Endothelial cell of umbilical vein (primary cell): ENCODE measurements around the gene CREG2. TPM values are rescaled to one million over a fixed set of nuclear protein-coding genes. Genes with fewer than 3 reads are reported as not detected.

ENCODE experiments used
- BruUV-seq: library from RNA; stranded (reverse); fragments of 400-500 nt; replicated peaks from 2 replicates; lab custom pipeline; 2021; lab: Mats Ljungman, UMichigan
- CTCF ChIA-PET: fragments of 300-600, 350-600 bp; sonication (Branson Sonifier 250); formaldehyde crosslinking; loops from one replicate; lab custom pipeline; 2021; ENCODE audit warnings: antibody characterized with exemption, inconsistent platforms; lab: Charles Lee
- POLR2A ChIA-PET: fragments of 300-600, 350-600 bp; sonication (Branson Sonifier 250); formaldehyde crosslinking; loops from one replicate; lab custom pipeline; 2021; ENCODE audit warnings: antibody characterized with exemption, inconsistent platforms; lab: Charles Lee
- DNase-seq: peaks from one replicate; pipeline ENCODE4 v3.0.0-alpha.2; 2011; ENCODE audit warnings: low read depth, low spot score
- FAIRE-seq: peaks from 2 replicates; lab custom pipeline; 2011; peaks lifted over from hg19 to GRCh38; lab: Jason Lieb, UNC
- H2AFZ ChIP-seq: 2 replicates; pipeline ENCODE4 v1.6.0; 2012; ENCODE audit warnings: low read depth, low read length, control low read depth, inconsistent platforms
- H3K27ac ChIP-seq: 2 replicates; pipeline ENCODE4 v1.5.1; 2011; ENCODE audit warnings: low read depth, mild to moderate bottlenecking, control low read depth, low read length, moderate library complexity; ENCODE audit not compliant: insufficient read depth
- H3K27me3 ChIP-seq, 2 experiments: 2 replicates each; pipeline versions ENCODE4 v1.6.0 to v1.6.1; 2011; ENCODE audit warnings: low read length in 2 of 2, mixed read lengths in 1 of 2; ENCODE audit not compliant: control insufficient read depth in 2 of 2, insufficient read depth in 2 of 2
- H3K36me3 ChIP-seq, 2 experiments: 2 replicates in 1 of 2; 3 replicates in 1 of 2; pipeline ENCODE4 v1.5.1; 2011; ENCODE audit warnings: low read length in 2 of 2, mild to moderate bottlenecking in 1 of 2, moderate library complexity in 1 of 2; ENCODE audit not compliant: control insufficient read depth in 2 of 2, insufficient read depth in 2 of 2; ENCODE audit errors: extremely low read depth in 1 of 2
- H3K4me1 ChIP-seq: 3 replicates; pipeline ENCODE4 v1.5.1; 2011; ENCODE audit warnings: mild to moderate bottlenecking, low read length; ENCODE audit not compliant: control insufficient read depth, insufficient read depth; ENCODE audit errors: extremely low read depth
- H3K4me2 ChIP-seq: 2 replicates; pipeline ENCODE4 v1.6.1; 2011; ENCODE audit warnings: low read length, control low read depth, mixed read lengths; ENCODE audit not compliant: insufficient read depth
- H3K4me3 ChIP-seq, 3 experiments: fragments of 200-600 bp in 1 of 3; sonication (generic), shearing (Covaris generic) in 1 of 3; replicated peaks in 1 of 3; 2 replicates each; pipeline ENCODE4 v1.5.1; 2011 to 2016; ENCODE audit warnings: control low read depth in 3 of 3, low read length in 3 of 3, mild to moderate bottlenecking in 2 of 3, inconsistent platforms in 1 of 3, low read depth in 1 of 3, moderate library complexity in 1 of 3; ENCODE audit not compliant: insufficient read depth in 1 of 3
- H3K79me2 ChIP-seq: 2 replicates; pipeline ENCODE4 v1.6.0; 2012; ENCODE audit warnings: low read length, inconsistent platforms; ENCODE audit not compliant: control insufficient read depth, insufficient read depth
- H3K9ac ChIP-seq: replicated peaks from 2 replicates; pipeline ENCODE3; 2011; ENCODE audit warnings: low read length, control low read depth; ENCODE audit not compliant: insufficient read depth; ENCODE audit errors: extremely low read depth
- H3K9me1 ChIP-seq: replicated peaks from 3 replicates; pipeline ENCODE4 v1.6.0; 2011; ENCODE audit warnings: mild to moderate bottlenecking, low read length; ENCODE audit not compliant: control insufficient read depth, insufficient read depth; ENCODE audit errors: extremely low read depth
- H3K9me3 ChIP-seq: replicated peaks from 2 replicates; pipeline ENCODE4 v1.5.1; 2012; ENCODE audit warnings: low read length, inconsistent platforms; ENCODE audit not compliant: control insufficient read depth, insufficient read depth
- H4K20me1 ChIP-seq: replicated peaks from 2 replicates; pipeline ENCODE3; 2011; ENCODE audit warnings: mild to moderate bottlenecking, low read length; ENCODE audit not compliant: control insufficient read depth, insufficient read depth; ENCODE audit errors: extremely low read depth
- CTCF ChIP-seq, 2 donors: IDR thresholded peaks; 1 replicate in 1 of 2; 2 replicates in 1 of 2; pipeline ENCODE4 v1.5.1; 2011; ENCODE audit warnings: low read length in 2 of 2, mild to moderate bottlenecking in 2 of 2, moderate library complexity in 2 of 2, control low read depth in 1 of 2, inconsistent platforms in 1 of 2, low read depth in 1 of 2; ENCODE audit not compliant: insufficient read depth in 1 of 2; ENCODE audit errors: extremely low read depth in 1 of 2
- EZH2 ChIP-seq: IDR thresholded peaks from 2 replicates; pipeline ENCODE4 v1.6.1; 2012; ENCODE audit warnings: borderline replicate concordance, low read depth, mild to moderate bottlenecking, moderate library complexity, low read length, inconsistent platforms; ENCODE audit not compliant: severe bottlenecking
- FOS ChIP-seq: IDR thresholded peaks from 2 replicates; pipeline ENCODE4 v1.6.1; 2011; ENCODE audit warnings: mild to moderate bottlenecking, low read length, moderate library complexity, borderline replicate concordance; ENCODE audit not compliant: insufficient read depth
- GATA2 ChIP-seq: IDR thresholded peaks from 2 replicates; pipeline ENCODE4 v1.7.0; 2011; ENCODE audit warnings: low read depth, mild to moderate bottlenecking, moderate library complexity, mixed read lengths, low read length; ENCODE audit not compliant: insufficient read length, insufficient read depth
- JUN ChIP-seq: IDR thresholded peaks from 2 replicates; pipeline ENCODE4 v1.6.1; 2011; ENCODE audit warnings: borderline replicate concordance, low read depth; ENCODE audit not compliant: insufficient read length, insufficient read depth
- MAX ChIP-seq: IDR thresholded peaks from 2 replicates; pipeline ENCODE4 v1.6.1; 2011; ENCODE audit not compliant: insufficient read depth, insufficient read length
- MYC ChIP-seq: IDR thresholded peaks from one replicate; pipeline ENCODE4 v1.6.1; 2011; ENCODE audit warnings: mild to moderate bottlenecking, low read depth, low read length
- POLR2A ChIP-seq: IDR thresholded peaks from 2 replicates; pipeline ENCODE4 v1.6.1; 2012; ENCODE audit warnings: low read depth, mild to moderate bottlenecking, control low read depth, low read length
- POLR2AphosphoS5 ChIP-seq: IDR thresholded peaks from 2 replicates; pipeline ENCODE4 v1.6.1; 2012; ENCODE audit warnings: low read depth, mild to moderate bottlenecking, control low read depth, low read length, moderate library complexity; ENCODE audit not compliant: insufficient read depth
- dilution Hi-C: fragments of 300-500 bp; cut with MboI; formaldehyde crosslinking; loops from one replicate; pipeline ENCODE4 v1.15.0; 2019; ENCODE audit warnings: low sequenced_read_pairs; ENCODE audit not compliant: extremely low pct_ligation_motif_present
- intact Hi-C: fragments of 100-400 bp; cut with micrococcal nuclease; formaldehyde crosslinking; loops from one replicate; pipeline ENCODE4 v1.10.0; 2022
- polyA plus RNA-seq, 4 experiments: library from polyadenylated mRNA; depleted of rRNA in 3 of 4; stranded (reverse) in 3 of 4; unstranded in 1 of 4; fragments of >200 nt; gene quantifications; 2 replicates each; pipeline versions ENCODE4 v1.2.1 to v1.2.3, GENCODE V29; 2011 to 2012; ENCODE audit warnings: missing spikeins in 1 of 4
- total RNA-seq: library from RNA; stranded (reverse); gene quantifications from 2 replicates; pipeline ENCODE4 v1.2.3, GENCODE V29; 2021

Gene CREG2
- total and polyA plus RNA-seq, 2 donors (not counting 3 experiments of a cell fraction or from before 2014, with no cell fraction given), result 0.48 to 2.0 TPM

DNA sequence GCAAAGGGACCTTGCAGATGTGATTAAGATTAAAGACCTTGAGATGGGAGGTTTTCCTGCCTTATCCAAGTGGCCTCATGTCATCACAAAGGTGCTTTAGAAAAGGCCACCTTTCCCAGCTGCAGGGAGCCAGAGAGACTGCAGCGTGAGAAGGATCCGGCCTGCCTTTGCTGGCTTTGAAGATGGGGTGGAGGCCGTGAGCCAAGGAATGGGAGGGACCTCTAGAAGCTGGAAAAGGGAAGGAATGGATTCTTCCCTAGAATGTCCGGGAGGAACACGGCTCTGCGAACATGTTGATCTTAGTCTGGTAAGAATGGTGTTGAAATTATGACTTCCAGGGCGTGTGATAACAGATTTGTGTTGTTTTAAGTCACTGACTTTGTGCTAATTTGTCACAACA, 39.9 kb upstream of the CREG2 start:
- Histone ChIP-seq H3K79me2 (no peaks in the 10 kb centered on the region), H3K4me1 (no peaks in the 10 kb centered on the region), H3K4me3 (no peak overlapping the region), H3K36me3 (no peaks in the 10 kb centered on the region), H3K9me1 (no peaks in the 10 kb centered on the region), H3K9ac (no peak overlapping the region), H3K4me2 (no peak overlapping the region), H3K27ac (no peak overlapping the region), H2AFZ (no peak overlapping the region), H3K27me3 (no peaks in the 10 kb centered on the region), H4K20me1 (no peaks in the 10 kb centered on the region), H3K9me3 (no peaks in the 10 kb centered on the region)
- FAIRE-seq, result no peak
- DNase-seq, result no peak
- no TSS peak for BruUV-seq
- POLR2A ChIA-PET, result no interaction called here
- intact Hi-C loops (no loop called here), dilution Hi-C loops (no loop called here)
- no peak for TF ChIP-seq CTCF (IDR thresholded peaks at IDR 0.05; ENCODE audit: extremely low read depth in 1 of 2, insufficient read depth in 1 of 2, low read depth in 1 of 2, low read length in 2 of 2)
- TF ChIP-seq POLR2AphosphoS5, result no peak
- no peak for TF ChIP-seq EZH2
- no peak for TF ChIP-seq FOS
- TF ChIP-seq POLR2A, result no peak
- TF ChIP-seq GATA2, result no peak
- no peak for TF ChIP-seq MYC
- TF ChIP-seq MAX, result no peak
- TF ChIP-seq JUN, result no peak
- CTCF ChIA-PET, result no interaction called here
